ENCODE data around the gene LRRC75A.

DNA sequence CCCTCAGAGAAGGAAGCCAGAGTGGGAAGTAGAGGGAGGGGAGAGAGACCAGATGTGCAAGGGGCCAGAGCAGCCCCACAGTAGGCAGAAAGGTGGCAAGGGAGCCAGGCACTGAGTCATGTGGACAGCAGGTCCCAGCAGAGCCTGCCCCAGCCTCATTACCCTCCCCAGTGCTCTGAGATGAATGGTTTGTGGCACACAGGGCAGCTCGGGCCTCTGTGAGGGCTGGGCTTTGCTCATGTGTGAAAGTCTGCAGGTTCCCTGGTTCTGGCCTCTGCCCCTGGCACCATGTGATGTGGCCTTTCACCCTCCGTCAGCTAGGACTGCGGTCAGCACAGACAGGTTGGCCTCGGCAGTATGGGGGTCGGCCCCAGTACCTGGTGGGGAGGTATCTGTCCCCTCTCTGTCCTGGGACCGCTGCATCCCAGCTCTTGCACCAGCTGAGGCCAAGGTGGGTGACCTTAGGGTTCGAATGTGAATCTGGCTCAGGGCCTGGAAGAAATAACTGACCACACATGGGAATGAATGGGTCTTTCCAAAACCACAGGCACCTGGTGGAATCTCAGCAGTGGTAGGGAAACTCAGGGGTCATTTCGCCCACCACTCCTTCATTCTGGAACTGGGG lies 8.9 kb downstream of the LRRC75A start:
- TF ChIP-seq CTCF (IDR thresholded peaks at IDR 0.05) (no peak), POLR2A (IDR thresholded peaks at IDR 0.05) (no peak)

Measured in thyroid gland (tissue), 4 donors.